Forelimb muscle (tissue), 1 donor: ENCODE measurements around the gene WNT6. TPM values are rescaled to one million over a fixed set of nuclear protein-coding genes. Genes with fewer than 3 reads are reported as not detected.

ENCODE experiments used
- DNase-seq: peaks from one replicate; pipeline ENCODE4 v3.0.0-alpha.2; 2013; ENCODE audit warnings: low read depth
- polyA plus RNA-seq: library from polyadenylated mRNA; unstranded; fragments of 120-200 nt; gene quantifications from one replicate; pipeline ENCODE4 v1.2.1, GENCODE V29; 2013; ENCODE audit not compliant: insufficient read length

Gene WNT6
- polyA plus RNA-seq, 1 donor, result 0.19 TPM

GRCh38 chr2:218857371-218858137 is 2.1 kb upstream of the WNT6 start:
- no peak for DNase-seq

- no peak for DNase-seq
Measured at GRCh38 chr2:218858138-218858445, 1.5 kb upstream of the WNT6 start.

DNA sequence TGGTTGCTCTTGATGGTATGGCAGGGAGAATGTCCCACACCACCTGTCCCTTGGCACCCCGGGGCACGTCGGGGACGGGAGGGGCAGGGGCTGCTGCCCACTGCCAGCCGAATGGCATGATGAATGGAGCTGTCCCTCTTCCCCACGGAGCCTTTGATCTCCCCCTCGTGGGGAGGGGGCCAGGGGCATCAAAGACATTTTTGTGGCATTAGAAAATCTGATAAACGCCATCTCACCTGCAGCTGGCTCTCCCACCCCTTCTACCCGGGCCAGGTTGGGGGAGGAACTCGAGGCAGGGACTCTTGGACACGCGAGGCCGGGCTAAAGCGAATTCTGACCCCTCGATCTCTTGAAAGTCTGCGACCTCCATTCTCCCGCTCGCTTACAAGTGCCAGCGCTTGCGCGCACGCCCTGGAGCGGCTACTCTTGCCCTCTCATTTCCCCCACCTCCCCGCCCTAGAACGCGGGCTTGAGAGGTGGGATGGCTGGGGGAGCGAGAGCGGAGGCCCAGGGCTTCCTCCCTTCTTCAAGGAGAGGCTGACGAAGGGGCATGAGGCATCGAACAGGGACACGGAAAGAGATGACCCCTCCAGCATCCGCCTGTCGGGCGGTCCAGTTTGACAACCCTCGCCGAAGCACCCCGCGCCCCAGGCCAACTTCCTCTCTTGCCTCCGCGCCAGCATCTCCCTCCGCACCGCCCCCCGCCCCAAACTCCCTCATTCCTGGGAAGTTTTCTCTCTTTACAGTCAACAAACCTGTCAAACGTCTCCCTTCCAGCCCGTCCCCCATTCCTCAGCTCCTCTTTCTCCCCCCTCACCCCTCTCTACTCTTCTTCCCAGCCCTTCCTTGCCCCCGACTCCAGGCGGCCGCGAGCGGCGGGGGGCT is 692 bp upstream of the WNT6 start:
- no peak for DNase-seq

GRCh38 chr2:218859988-218860831 is 605 bp downstream of the WNT6 start:
- no peak for DNase-seq

DNA sequence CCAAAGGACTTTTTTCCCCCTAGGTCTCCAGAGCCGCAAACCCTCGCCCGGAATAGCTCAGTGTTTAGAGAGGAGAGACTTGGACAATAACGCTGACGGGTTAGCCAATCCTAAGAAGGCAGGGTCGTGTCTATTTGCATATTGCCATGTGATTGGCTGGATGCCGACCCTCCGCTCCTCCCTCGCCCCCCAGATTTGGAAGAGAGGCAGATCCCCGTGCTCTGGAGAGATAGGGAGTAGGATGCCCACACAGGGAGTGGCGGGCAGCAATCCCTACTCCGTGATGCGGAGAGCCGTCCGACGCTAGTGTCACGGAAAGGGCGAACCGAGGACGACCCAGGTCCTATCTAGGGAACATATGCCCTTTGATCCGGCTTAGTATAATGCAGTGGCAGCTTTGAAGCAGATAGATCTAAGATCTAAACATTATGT is 1.4 kb downstream of the WNT6 start:
- DNase-seq, result peak; percentile 28

DNA sequence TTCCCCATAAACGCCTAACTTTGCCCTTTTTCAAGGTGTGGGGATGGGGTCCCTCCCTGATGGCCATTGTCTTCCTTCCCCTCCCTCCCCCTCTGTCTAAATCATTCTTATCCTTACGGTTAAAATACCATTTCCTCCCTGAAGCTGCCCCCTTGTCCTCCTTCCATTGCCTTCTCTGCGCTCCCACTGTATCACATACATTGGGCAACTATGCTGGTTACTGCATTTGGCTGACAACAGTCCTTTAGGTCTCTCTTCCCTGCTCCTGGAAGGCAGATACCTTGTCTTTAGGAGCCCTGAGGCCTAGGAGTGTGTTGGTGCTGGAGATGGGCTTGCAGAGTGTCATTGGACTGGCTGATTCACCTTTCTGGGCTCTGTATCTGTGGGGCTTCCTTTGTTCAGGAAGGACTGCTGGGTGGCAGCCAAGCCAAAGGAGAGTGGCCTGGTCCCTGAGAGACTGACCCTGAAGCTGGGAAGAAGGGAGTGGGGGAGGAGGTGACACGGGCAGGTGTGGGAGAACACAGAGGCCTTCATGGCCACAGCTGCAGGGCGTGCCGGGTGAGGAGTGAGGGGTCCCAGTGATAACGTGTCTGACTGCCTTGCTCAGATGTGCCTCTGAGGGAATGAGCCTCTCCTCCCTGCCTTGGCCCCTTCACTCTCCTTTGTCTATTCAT is 2.2 kb downstream of the WNT6 start:
- no peak for DNase-seq

GRCh38 chr2:218863021-218863520 is 3.5 kb downstream of the WNT6 start:
- no peak for DNase-seq

DNA sequence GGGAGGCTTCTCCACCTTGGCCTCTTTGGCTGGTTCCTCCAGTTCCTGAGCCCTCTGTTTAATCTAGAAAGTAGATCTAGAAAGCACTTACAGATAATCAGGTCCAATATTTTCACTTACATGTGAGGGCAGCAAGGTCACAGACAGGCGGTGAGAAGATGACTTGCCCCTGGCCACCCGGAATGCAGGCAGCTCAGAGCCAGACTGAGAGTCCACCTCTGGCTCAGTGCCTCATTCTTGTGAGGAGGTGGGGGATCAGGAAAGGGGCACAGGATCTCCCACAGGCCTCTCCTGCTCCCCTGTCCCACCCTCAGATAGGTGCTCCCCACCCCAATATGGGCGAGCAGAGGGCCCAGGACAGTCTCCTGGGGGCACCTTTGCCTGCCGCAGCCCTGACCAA is 5.8 kb downstream of the WNT6 start:
- DNase-seq, result no peak

DNA sequence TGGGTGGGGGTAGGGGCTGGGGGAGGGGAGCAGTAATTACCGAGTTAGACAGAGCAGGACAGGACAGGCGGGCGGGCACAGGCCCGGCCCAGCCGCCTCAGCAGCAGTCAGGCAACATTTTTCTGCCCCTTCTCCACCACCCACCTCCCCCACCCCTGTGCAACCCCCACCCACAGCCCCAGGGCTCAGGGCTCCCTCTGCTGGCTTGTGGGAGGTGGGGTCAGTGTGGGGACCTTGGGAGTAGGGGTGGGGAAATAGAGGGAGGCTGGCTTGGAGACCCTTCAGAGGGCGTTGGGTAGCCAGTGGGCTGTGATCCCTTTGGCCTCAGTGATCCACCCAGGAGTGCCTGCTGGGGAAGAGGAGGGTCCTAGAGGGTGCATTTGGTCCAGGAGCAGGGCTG is 6.4 kb downstream of the WNT6 start:
- no peak for DNase-seq

DNA sequence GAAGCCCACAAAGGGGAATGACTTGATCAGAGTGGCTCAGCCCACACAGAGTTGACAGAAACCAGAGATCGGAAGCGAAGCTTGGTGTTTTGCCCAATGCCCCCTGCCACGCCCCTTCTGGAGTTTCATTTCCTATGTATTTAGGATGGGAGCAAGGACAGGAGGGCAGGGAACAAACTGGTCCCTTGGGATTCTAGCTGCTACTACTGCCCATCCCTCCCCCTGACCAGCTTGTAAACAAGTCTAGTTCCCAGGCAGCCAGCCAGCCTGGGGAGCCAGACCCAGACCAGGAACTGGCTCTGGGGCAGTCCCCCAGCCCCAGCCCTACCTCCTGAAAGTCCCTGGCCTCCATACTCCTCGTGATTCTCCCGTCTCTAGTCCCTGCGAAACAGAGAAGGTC is 8.3 kb downstream of the WNT6 start:
- DNase-seq, result no peak

DNA sequence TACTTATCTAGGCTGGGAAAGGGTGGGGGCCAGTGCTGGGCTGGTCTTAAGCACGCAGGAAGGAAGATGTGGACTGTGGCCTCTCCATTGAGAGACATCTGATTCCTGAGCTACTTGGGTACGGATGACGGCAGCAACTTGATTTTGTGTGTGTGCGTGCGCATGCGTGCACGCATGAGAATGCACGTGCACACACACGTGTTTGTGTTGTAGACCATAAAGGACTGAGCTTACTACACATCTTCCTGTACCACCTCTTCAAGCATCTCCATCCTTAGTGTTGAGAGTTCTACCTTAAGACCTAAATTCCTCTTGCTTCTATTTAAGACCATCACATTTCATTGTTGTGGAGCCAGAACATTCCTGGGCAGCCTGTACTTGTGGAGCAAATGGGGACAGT is 9.5 kb downstream of the WNT6 start:
- DNase-seq, result no peak

- DNase-seq, result no peak
Measured at GRCh38 chr2:218870984-218871344, 11.4 kb downstream of the WNT6 start.

DNA sequence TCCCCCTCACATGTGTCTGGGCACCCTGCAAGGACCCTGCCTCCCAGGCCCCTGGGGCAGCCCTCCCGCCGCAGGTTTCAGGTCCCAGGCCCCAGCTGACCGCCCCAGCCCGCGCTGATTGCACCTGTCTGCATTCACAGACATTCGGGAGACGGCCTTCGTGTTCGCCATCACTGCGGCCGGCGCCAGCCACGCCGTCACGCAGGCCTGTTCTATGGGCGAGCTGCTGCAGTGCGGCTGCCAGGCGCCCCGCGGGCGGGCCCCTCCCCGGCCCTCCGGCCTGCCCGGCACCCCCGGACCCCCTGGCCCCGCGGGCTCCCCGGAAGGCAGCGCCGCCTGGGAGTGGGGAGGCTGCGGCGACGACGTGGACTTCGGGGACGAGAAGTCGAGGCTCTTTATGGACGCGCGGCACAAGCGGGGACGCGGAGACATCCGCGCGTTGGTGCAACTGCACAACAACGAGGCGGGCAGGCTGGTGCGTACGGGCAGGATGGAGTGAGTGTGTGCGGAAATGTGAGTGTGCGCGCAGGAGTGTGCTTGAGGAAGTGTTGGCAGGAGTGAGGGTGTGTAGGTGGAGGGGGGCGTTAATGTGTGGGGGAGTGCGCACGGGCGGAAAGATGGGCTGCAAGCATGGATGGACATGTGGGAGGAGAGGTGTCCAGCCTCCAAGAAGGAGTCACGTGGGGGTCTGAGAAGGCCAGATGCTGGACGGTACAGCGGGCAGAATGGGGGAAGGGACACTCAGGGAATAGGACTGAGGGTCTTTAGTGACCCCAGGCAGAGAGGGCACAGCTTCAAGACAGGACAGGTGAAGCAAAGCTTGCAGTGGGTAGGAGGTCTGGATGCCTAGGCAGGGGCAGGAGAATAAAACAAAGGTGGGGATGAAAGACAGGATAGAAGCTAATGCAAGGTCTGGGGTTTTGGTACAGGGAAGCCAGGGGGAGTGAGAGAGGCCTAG is 12.0 kb downstream of the WNT6 start:
- DNase-seq, result no peak

- no peak for DNase-seq
Measured at GRCh38 chr2:218872645-218873358, 13.2 kb downstream of the WNT6 start.

DNA sequence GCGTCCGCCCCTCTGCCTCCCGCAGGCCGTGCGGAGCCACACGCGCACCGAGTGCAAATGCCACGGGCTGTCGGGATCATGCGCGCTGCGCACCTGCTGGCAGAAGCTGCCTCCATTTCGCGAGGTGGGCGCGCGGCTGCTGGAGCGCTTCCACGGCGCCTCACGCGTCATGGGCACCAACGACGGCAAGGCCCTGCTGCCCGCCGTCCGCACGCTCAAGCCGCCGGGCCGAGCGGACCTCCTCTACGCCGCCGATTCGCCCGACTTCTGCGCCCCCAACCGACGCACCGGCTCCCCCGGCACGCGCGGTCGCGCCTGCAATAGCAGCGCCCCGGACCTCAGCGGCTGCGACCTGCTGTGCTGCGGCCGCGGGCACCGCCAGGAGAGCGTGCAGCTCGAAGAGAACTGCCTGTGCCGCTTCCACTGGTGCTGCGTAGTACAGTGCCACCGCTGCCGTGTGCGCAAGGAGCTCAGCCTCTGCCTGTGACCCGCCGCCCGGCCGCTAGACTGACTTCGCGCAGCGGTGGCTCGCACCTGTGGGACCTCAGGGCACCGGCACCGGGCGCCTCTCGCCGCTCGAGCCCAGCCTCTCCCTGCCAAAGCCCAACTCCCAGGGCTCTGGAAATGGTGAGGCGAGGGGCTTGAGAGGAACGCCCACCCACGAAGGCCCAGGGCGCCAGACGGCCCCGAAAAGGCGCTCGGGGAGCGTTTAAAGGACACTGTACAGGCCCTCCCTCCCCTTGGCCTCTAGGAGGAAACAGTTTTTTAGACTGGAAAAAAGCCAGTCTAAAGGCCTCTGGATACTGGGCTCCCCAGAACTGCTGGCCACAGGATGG is 14.0 kb downstream of the WNT6 start:
- DNase-seq, result no peak

DNA sequence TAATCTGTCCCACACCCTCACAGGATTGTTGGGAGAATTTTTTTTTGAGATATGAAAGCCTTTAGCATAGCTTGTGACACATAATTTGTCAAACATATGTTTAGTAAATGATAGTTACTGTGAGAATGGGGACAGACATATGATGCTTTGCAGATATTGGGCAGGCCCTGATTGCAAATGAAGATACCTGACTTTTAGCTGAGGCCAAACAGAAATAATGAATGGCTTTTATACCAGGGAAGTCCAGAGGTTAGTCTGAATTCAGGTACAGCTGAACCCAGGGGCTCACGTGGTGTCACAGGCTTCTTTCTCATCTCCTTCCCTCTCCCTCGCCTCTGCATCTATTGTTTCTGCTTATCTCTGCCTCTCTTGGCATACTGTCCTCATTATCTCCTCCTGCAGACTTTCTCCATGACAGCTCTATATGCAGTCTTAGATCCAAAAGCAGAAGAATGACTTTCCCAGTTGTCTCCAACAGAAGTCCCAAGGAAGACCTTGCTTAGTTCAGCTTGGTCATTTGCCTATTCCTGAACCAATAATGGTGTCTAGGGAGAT is 16.2 kb downstream of the WNT6 start:
- DNase-seq, result no peak

- DNase-seq, result no peak
Measured at GRCh38 chr2:218876562-218877219, 17.1 kb downstream of the WNT6 start.

DNA sequence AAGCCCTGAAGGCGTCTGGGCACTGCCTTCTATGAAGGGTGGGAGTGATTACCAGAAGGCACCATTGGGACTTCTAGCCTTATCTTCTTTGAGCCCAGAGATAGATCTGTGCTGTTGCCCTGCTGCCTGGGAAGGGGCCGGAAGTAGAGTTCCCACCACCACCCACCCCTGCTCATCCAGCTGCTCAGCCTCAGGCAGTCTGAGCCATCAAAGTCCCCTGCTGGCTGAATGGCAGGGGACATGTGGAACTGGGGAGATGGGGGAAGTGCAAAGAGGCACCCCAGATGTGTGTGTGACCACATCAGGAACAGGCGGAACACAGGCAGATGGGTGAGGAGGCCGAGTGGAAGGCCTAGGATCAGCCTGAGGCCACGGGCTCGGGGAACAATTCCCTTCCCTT is 17.7 kb downstream of the WNT6 start:
- no peak for DNase-seq
